ENCODE results near the gene KLHDC7A. TPM values are rescaled to one million over a fixed set of nuclear protein-coding genes. Genes with fewer than 3 reads are reported as not detected.

The KLHDC7A gene
- total RNA-seq, 2 experiments from 2014 or later: 0.91 to 2.6 TPM

DNA sequence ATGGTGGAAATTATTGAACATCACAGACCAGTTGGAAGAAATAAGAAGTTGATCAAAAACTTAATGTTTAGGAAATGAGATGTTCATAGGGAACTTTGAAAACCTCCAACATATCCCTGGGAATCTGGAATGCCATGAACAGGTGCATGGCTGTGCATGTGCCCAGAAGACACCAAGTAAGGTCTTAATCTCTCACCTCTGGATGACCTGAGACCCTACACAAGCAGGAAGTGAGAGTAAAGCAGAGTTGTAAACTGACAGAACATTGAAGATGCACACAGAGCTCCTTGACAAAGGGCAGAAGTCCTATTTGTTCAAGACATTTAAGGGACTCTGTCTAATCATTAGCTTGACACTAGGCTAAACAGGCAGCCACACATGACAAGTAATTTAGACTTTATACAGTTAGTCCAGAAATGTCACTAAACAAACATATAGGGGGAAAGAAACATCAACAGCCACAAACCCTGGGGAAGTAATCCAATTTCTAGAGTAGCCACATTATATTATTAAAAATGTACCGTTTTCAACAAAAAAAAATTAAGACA, 34.5 kb downstream of the KLHDC7A start:
- BruUV-seq (replicated peaks): no TSS peak
- no peak for TF ChIP-seq EZH2phosphoT487 (IDR thresholded peaks at IDR 0.05; ENCODE audit: borderline replicate concordance, low read depth, low read length)
- TF ChIP-seq, protein P1, sequence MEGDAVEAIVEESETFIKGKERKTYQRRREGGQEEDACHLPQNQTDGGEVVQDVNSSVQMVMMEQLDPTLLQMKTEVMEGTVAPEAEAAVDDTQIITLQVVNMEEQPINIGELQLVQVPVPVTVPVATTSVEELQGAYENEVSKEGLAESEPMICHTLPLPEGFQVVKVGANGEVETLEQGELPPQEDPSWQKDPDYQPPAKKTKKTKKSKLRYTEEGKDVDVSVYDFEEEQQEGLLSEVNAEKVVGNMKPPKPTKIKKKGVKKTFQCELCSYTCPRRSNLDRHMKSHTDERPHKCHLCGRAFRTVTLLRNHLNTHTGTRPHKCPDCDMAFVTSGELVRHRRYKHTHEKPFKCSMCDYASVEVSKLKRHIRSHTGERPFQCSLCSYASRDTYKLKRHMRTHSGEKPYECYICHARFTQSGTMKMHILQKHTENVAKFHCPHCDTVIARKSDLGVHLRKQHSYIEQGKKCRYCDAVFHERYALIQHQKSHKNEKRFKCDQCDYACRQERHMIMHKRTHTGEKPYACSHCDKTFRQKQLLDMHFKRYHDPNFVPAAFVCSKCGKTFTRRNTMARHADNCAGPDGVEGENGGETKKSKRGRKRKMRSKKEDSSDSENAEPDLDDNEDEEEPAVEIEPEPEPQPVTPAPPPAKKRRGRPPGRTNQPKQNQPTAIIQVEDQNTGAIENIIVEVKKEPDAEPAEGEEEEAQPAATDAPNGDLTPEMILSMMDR (conservative IDR thresholded peaks at IDR 0.05; ENCODE audit: low read length): no peak
- ChIA-PET CTCF (ENCODE audit: unreplicated experiment) (no interaction called here), POLR2A (no interaction called here)
- Histone ChIP-seq H3K9me3 (ENCODE audit: low read length) (peaks cover 27% of the 10 kb centered on the region), H3K9me2 (ENCODE audit: insufficient read depth, low read length) (no peaks in the 10 kb centered on the region), H3K4me1 (ENCODE audit: insufficient read depth, low read length, poor library complexity, severe bottlenecking) (no peaks in the 10 kb centered on the region), H4K20me1 (ENCODE audit: insufficient read depth, low read length) (no peaks in the 10 kb centered on the region), H3K27ac (ENCODE audit: low read depth, low read length, poor library complexity, severe bottlenecking) (no peak overlapping the region), H3K79me2 (ENCODE audit: insufficient read depth, low read depth, low read length) (no peaks in the 10 kb centered on the region), H3K36me3 (ENCODE audit: insufficient read depth, low read length) (no peaks in the 10 kb centered on the region), H3K4me3 (ENCODE audit: low read depth, low read length, poor library complexity, severe bottlenecking) (no peak overlapping the region), H2AFZ (ENCODE audit: low read length) (no peak overlapping the region), H3K4me2 (ENCODE audit: low read length) (no peak overlapping the region)
- DNase-seq (ENCODE audit: low spot score): no peak
- intact Hi-C loops (cut with micrococcal nuclease; ENCODE audit: unreplicated experiment): no loop called here

DNA sequence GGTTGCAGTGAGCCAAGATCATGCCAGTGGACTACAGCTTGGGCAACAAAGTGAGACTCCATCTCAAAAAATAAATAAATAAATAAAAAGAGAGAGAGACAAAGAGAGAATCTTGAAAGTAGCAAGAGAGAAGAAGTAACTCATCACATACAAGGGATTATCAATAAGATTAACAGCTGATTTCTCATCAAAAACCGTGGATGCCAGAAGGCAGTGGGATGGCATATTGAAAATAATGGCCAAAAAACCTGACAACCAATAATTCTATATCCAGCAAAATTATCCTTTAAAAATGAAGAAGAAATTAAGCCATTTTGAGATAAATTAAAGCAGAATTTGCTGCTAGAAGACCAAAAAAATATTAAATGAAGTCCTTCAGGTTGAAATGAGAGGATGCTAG, 35.7 kb downstream of the KLHDC7A start:
- TF ChIP-seq, protein P1 (conservative IDR thresholded peaks at IDR 0.05; ENCODE audit: low read length): no peak
- no peak for TF ChIP-seq EZH2phosphoT487 (IDR thresholded peaks at IDR 0.05; ENCODE audit: borderline replicate concordance, low read depth, low read length)
- Histone ChIP-seq H3K9me3 (ENCODE audit: low read length) (peaks cover 27% of the 10 kb centered on the region), H3K4me3 (ENCODE audit: low read depth, low read length, poor library complexity, severe bottlenecking) (no peak overlapping the region), H3K9me2 (ENCODE audit: insufficient read depth, low read length) (no peaks in the 10 kb centered on the region), H3K36me3 (ENCODE audit: insufficient read depth, low read length) (no peaks in the 10 kb centered on the region), H4K20me1 (ENCODE audit: insufficient read depth, low read length) (no peaks in the 10 kb centered on the region), H3K79me2 (ENCODE audit: insufficient read depth, low read depth, low read length) (no peaks in the 10 kb centered on the region), H3K4me2 (ENCODE audit: low read length) (no peak overlapping the region), H3K4me1 (ENCODE audit: insufficient read depth, low read length, poor library complexity, severe bottlenecking) (no peaks in the 10 kb centered on the region), H3K27ac (ENCODE audit: low read depth, low read length, poor library complexity, severe bottlenecking) (no peak overlapping the region), H2AFZ (ENCODE audit: low read length) (no peak overlapping the region)
- POLR2A ChIA-PET: no interaction called here
- no peak for DNase-seq (ENCODE audit: low spot score)
- no TSS peak for BruUV-seq (replicated peaks)
- CTCF ChIA-PET (ENCODE audit: unreplicated experiment): no interaction called here
- intact Hi-C loops (cut with micrococcal nuclease; ENCODE audit: unreplicated experiment): no loop called here

DNA sequence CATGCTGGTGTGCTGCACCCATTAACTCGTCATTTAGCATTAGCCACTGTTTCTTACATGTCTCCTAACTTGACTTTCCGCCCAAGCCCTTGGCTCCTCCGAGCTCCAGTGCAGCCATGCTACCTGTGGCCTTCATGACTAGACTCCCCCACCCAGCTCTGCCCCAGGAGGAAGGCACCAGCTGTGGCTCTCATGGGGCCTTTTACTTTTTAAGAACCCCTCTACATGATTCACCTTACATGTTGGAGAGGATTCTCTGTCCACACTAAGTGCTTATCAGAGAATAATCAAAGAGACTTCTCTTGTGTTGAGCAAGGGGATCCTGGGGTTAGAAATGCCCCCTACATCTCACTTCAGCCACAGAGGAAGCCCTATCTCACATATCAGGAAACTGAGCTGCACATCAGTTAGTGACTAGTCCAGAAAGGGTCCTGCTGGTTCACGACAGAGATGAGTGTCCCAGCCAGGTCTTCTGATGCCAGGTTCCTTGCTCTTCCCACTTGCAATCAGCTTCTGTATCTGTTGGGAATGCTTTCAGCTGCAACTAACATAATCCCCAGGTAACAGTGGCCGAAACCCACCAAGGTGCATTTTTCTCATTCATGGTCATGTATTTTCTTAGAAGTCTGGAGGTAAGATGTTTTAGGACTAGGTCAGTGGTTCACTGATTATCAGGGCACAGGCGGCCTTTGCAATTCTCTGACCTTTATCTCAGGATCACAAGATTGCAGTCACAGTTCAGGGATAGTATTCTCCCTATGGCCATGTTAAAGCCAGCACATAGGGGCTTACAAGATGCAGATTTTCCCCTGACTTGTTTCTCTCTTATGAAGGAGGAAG, 45.9 kb downstream of the KLHDC7A start:
- no peaks in the 10 kb centered on the region for H3K9me3 ChIP-seq (ENCODE audit: low read length)
- no peak overlapping the region for H3K27ac ChIP-seq (ENCODE audit: low read depth, low read length, poor library complexity, severe bottlenecking)
- no peak overlapping the region for H2AFZ ChIP-seq (ENCODE audit: low read length)
- no peaks in the 10 kb centered on the region for H4K20me1 ChIP-seq (ENCODE audit: insufficient read depth, low read length)
- H3K9me2 ChIP-seq (ENCODE audit: insufficient read depth, low read length): no peaks in the 10 kb centered on the region
- no peaks in the 10 kb centered on the region for H3K36me3 ChIP-seq (ENCODE audit: insufficient read depth, low read length)
- BruUV-seq (replicated peaks): no TSS peak
- no peaks in the 10 kb centered on the region for H3K79me2 ChIP-seq (ENCODE audit: insufficient read depth, low read depth, low read length)
- no peak overlapping the region for H3K4me2 ChIP-seq (ENCODE audit: low read length)
- ChIA-PET CTCF (ENCODE audit: unreplicated experiment) (no interaction called here), POLR2A (no interaction called here)
- H3K4me1 ChIP-seq (ENCODE audit: insufficient read depth, low read length, poor library complexity, severe bottlenecking): peaks cover 7% of the 10 kb centered on the region
- DNase-seq (ENCODE audit: low spot score): no peak
- intact Hi-C loops (cut with micrococcal nuclease; ENCODE audit: unreplicated experiment): no loop called here
- TF ChIP-seq EZH2phosphoT487 (IDR thresholded peaks at IDR 0.05; ENCODE audit: borderline replicate concordance, low read depth, low read length): no peak
- TF ChIP-seq, protein P1 (conservative IDR thresholded peaks at IDR 0.05; ENCODE audit: low read length): no peak
- no peak overlapping the region for H3K4me3 ChIP-seq (ENCODE audit: low read depth, low read length, poor library complexity, severe bottlenecking)
